Ascending aorta (tissue), 2 donors: ENCODE results near the gene STPG4. TPM values are rescaled to one million over a fixed set of nuclear protein-coding genes. Genes with fewer than 3 reads are reported as not detected.

ENCODE experiments used
- DNase-seq, 2 donors: peaks; one replicate each; pipeline ENCODE4 v3.0.0-alpha.2; 2019; ENCODE audit warnings: low spot score in 2 of 2
- H3K27ac ChIP-seq, 2 donors: fragments of 200-600 bp; sonication (generic); one replicate each; pipeline ENCODE4 v1.5.1; 2016 to 2017; ENCODE audit warnings: mild to moderate bottlenecking in 1 of 2
- H3K27me3 ChIP-seq: fragments of 200-600 bp; sonication (generic); one replicate; pipeline ENCODE4 v1.5.1; 2017
- H3K36me3 ChIP-seq, 2 donors: fragments of 200-600 bp; sonication (generic); one replicate each; pipeline ENCODE4 v1.5.1; 2016
- H3K4me1 ChIP-seq, 2 donors: fragments of 200-600 bp; sonication (generic); one replicate each; pipeline ENCODE4 v1.5.1; 2016 to 2017; ENCODE audit warnings: mild to moderate bottlenecking in 1 of 2
- H3K4me3 ChIP-seq, 2 donors: fragments of 200-600 bp; sonication (generic); one replicate each; pipeline ENCODE4 v1.5.1; 2016 to 2017; ENCODE audit warnings: mild to moderate bottlenecking in 1 of 2
- H3K9me3 ChIP-seq, 2 donors: fragments of 200-600 bp; sonication (generic); one replicate each; pipeline ENCODE4 v1.5.1; 2016
- intact Hi-C: fragments of 100-400 bp; cut with DNase I; formaldehyde crosslinking; loops from one replicate; pipeline ENCODE4 v1.15.1; 2023
- total RNA-seq: library from RNA; depleted of rRNA; stranded (reverse); fragments of >200 nt; gene quantifications from one replicate; pipeline ENCODE4 v1.1.0, GENCODE V29; 2016
- TF ChIP-seq, protein P1 (sequence below), 3 experiments: fragments of 200-600 bp in 2 of 3; fragments of 450-650 bp in 1 of 3; sonication (generic) in 2 of 3; IDR thresholded peaks; one replicate each; pipeline ENCODE4 v1.5.1; 2016 to 2019; ENCODE audit warnings: antibody characterized with exemption in 3 of 3, mild to moderate bottlenecking in 1 of 3, moderate library complexity in 1 of 3

The STPG4 gene, protein sequence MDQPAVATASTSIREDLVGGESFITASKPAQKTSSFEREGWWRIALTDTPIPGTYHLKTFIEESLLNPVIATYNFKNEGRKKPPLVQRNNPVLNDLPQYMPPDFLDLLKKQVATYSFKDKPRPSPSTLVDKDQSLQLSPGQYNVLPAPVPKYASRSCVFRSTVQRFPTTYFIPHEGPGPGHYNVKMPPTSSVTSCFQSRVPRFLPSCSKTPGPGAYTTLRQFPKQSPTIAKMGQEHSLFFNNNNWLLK
- not detected for total RNA-seq

DNA sequence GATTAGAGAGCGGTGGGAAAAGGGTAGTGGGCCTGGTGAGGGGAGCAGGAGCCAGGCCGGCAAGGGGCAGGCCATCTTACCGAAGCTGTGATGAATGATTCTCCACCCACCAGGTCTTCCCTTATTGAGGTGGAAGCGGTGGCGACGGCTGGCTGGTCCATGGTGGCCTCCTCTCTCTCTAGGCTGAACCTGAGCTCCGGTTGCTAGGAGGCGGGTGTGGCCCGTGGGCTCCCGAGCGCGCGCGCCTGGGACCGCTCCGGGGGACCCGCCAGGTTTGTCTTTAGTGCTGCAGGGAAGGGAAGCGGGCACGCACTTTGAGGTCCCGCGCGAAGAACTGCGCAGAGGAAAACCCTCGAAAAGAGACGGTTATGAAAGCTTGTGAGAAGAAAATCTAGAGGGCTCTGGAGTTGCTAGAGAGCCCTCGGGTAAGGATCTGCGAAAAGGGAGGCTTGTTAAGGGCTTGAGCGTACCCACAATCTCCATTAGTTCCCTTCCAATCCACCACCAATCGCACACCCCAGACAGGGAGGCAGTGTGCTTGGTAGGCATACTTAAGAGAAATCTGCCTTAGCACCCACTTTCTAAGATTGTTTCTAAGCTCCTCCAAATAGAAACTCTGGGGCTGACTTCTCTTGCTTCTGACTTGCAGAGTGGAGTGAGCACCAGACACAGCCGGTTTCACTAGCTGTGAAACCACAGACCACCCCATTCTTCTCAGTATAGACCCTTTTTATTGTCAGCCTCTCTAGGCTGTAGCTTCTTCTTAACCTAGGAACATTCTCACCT is at the start of gene STPG4:
TSS of gene STPG4 (minus strand) at position 218 of the 786 bp plus-strand sequence. CDS start at position 161, 57 bp downstream.
- H3K9me3 ChIP-seq, result no peaks in the 10 kb centered on the region
- intact Hi-C loops, result no loop called here
- H3K36me3 ChIP-seq, result peaks cover 19 to 44% of the 10 kb centered on the region in 2 donors
- DNase-seq, result no peak
- H3K27ac ChIP-seq, result no peak within 1 kb of the TSS
- H3K27me3 ChIP-seq, result no peaks in the 10 kb centered on the region
- H3K4me3 ChIP-seq, result no peak within 1 kb of the TSS
- TF ChIP-seq, protein P1, sequence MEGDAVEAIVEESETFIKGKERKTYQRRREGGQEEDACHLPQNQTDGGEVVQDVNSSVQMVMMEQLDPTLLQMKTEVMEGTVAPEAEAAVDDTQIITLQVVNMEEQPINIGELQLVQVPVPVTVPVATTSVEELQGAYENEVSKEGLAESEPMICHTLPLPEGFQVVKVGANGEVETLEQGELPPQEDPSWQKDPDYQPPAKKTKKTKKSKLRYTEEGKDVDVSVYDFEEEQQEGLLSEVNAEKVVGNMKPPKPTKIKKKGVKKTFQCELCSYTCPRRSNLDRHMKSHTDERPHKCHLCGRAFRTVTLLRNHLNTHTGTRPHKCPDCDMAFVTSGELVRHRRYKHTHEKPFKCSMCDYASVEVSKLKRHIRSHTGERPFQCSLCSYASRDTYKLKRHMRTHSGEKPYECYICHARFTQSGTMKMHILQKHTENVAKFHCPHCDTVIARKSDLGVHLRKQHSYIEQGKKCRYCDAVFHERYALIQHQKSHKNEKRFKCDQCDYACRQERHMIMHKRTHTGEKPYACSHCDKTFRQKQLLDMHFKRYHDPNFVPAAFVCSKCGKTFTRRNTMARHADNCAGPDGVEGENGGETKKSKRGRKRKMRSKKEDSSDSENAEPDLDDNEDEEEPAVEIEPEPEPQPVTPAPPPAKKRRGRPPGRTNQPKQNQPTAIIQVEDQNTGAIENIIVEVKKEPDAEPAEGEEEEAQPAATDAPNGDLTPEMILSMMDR (IDR thresholded peaks at IDR 0.05), result no peak
- H3K4me1 ChIP-seq, result no peaks in the 10 kb centered on the region

DNA sequence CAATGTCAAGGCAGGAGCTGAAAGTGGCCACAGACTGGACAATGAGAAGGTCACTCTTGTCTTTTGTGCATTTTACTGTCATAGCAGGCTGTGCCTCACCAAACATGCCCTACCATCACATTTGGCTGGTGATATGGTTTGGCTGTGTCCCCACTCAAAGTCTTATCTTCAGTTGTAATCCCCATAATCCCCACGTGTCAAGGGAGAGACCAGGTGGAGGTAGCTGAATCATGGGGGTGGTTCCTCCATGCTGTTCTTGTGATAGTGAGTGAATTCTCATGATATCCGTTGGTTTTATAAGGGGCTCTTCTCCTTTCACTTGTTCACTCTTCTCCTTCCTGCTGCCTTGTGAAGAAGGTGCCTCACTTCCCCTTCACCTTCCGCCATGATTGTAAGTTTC is 49.6 kb upstream of the STPG4 start:
- Histone ChIP-seq H3K4me1 (no peaks in the 10 kb centered on the region), H3K4me3 (no peak overlapping the region), H3K9me3 (no peaks in the 10 kb centered on the region), H3K36me3 (no peaks in the 10 kb centered on the region), H3K27me3 (no peaks in the 10 kb centered on the region), H3K27ac (no peak overlapping the region)
- intact Hi-C loops, result no loop called here
- no peak for DNase-seq
- TF ChIP-seq, protein P1 (IDR thresholded peaks at IDR 0.05), result no peak

DNA sequence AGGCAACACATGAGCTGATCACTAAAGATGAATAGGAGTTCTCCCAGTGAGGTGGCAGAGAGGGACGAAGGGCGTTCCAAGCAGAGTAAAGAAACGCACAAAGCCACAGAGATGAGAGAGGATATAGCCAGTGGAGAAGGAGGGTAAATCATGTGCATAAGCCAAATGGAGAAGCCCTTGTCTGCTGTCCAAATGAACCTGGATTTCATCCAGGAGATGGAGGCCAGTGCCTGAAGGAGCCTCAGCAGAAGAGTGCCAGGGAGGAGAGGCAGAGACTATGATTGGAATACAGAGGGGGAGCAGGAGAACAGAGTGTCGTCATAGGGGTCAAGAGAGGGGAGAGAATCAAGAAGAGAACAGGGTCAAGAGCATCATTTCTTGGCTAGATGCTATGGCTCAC is 48.9 kb upstream of the STPG4 start:
- Histone ChIP-seq H3K4me1 (no peaks in the 10 kb centered on the region), H3K9me3 (no peaks in the 10 kb centered on the region), H3K36me3 (no peaks in the 10 kb centered on the region), H3K27ac (no peak overlapping the region), H3K27me3 (no peaks in the 10 kb centered on the region), H3K4me3 (no peak overlapping the region)
- no peak for DNase-seq
- intact Hi-C loops, result no loop called here
- TF ChIP-seq, protein P1 (IDR thresholded peaks at IDR 0.05), result no peak

DNA sequence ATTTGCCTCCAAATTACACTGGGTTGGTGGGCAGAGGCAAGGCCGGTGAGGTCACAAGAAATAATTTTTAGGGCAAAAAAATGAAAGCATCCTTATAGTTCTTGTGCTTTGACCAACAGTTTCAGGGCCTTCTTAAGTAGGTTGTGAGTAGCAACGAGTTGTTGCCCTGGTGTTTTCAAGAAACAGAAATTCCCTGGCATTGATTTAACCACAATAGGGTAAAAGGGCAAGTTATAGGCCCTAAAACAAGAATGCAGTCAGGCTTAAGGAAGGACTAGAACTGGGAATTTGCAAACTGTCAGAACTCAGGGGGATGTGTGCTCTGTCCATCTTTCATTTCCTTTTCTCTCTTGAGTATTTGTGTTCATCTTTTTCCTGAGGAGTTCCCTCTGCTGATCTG is 46.1 kb upstream of the STPG4 start:
- TF ChIP-seq, protein P1 (IDR thresholded peaks at IDR 0.05), result no peak
- intact Hi-C loops, result no loop called here
- no peak overlapping the region for H3K27ac ChIP-seq
- no peaks in the 10 kb centered on the region for H3K9me3 ChIP-seq
- no peaks in the 10 kb centered on the region for H3K36me3 ChIP-seq
- no peak for DNase-seq
- no peaks in the 10 kb centered on the region for H3K27me3 ChIP-seq
- H3K4me1 ChIP-seq, result no peaks in the 10 kb centered on the region
- no peak overlapping the region for H3K4me3 ChIP-seq

DNA sequence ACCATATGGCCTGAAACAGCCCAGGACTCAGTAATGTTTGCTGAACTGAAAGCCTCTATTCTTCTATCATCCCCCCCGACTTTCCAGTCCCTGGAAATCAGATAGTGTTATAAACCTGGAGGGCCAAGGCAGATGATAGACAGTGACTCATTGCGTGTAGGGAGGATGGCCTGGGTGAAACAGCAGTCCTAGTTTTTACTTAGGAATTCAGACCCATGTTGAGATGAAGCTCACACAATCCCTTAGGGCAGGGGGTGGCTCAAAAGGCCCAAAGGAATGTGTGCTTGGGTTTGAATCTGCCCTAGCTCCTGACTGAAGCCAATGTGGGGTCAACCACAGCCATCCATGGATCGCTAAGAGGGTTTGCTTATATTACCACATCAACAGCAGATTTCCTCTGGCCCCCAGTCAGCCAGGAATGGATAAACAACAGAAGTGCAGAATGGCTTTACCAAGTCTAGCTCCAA is 43.9 kb upstream of the STPG4 start:
- H3K4me3 ChIP-seq, result no peak overlapping the region
- TF ChIP-seq, protein P1 (IDR thresholded peaks at IDR 0.05), result no peak
- intact Hi-C loops, result no loop called here
- H3K27me3 ChIP-seq, result no peaks in the 10 kb centered on the region
- no peaks in the 10 kb centered on the region for H3K36me3 ChIP-seq
- no peaks in the 10 kb centered on the region for H3K4me1 ChIP-seq
- H3K9me3 ChIP-seq, result no peaks in the 10 kb centered on the region
- H3K27ac ChIP-seq, result no peak overlapping the region
- no peak for DNase-seq
